DOHH2 (cell line): ENCODE measurements around the gene GPC6.

Experiments used
- EZH2phosphoT487 ChIP-seq: fragments of 200-600 bp; sonication (generic); IDR thresholded peaks from 2 replicates; pipeline ENCODE4 v1.6.1; 2017; ENCODE audit warnings: borderline replicate concordance, mild to moderate bottlenecking, antibody characterized with exemption, low read length, moderate library complexity, mixed read lengths
- TF ChIP-seq, protein P1 (sequence below): fragments of 200-600 bp; sonication (generic); IDR thresholded peaks from one replicate; pipeline ENCODE4 v1.5.1; 2014; ENCODE audit warnings: antibody characterized with exemption, mild to moderate bottlenecking, low read depth, low read length; ENCODE audit not compliant: poor library complexity, severe bottlenecking

DNA sequence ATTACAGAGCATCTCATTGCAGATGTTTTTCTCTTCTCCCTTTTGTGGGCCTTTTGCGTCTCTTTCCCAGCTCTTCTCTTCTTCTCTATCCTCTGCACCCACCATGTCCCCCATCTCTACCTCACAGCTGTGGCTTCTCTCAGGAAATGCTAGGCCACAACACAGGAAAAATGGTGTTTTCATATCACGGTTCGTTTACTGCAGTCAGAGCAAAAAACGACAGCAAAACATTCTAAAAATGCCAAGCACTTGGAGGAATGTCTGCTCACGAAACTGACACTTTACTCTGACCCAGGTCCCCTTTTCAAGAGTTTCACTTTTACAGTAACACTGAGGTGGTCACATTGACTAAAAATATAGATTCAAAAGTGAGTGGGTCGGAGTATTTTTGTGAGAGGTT is 1100.7 kb downstream of the GPC6 start:
- TF ChIP-seq, protein P1, sequence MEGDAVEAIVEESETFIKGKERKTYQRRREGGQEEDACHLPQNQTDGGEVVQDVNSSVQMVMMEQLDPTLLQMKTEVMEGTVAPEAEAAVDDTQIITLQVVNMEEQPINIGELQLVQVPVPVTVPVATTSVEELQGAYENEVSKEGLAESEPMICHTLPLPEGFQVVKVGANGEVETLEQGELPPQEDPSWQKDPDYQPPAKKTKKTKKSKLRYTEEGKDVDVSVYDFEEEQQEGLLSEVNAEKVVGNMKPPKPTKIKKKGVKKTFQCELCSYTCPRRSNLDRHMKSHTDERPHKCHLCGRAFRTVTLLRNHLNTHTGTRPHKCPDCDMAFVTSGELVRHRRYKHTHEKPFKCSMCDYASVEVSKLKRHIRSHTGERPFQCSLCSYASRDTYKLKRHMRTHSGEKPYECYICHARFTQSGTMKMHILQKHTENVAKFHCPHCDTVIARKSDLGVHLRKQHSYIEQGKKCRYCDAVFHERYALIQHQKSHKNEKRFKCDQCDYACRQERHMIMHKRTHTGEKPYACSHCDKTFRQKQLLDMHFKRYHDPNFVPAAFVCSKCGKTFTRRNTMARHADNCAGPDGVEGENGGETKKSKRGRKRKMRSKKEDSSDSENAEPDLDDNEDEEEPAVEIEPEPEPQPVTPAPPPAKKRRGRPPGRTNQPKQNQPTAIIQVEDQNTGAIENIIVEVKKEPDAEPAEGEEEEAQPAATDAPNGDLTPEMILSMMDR = no peak
- TF ChIP-seq EZH2phosphoT487 = no peak
